IPS DF 19.7 (cell line): Measurements from ENCODE around the gene IL1B.
"Not testable (repeated sequence)": the region's sequence is repeated elsewhere in the genome, so short reads cannot be mapped to it uniquely, and the experiment has no call there.

Source experiments
- DNase-seq: peaks from one replicate; pipeline ENCODE4 v3.0.0-alpha.2; 2013; ENCODE audit warnings: low read depth, low spot score

IL1B gene

GRCh38 chr2:112850588-112850987 lies 14.0 kb upstream of the IL1B start:
- peak; percentile 40 for DNase-seq

- DNase-seq = no peak
These were observed 13.4 kb upstream of the IL1B start for GRCh38 chr2:112849956-112850355.

- DNase-seq = no peak
These were observed 12.3 kb upstream of the IL1B start for GRCh38 chr2:112848833-112849232.

GRCh38 chr2:112846031-112846430 lies 9.5 kb upstream of the IL1B start:
- DNase-seq = no peak

- no peak for DNase-seq
These were observed 7.3 kb upstream of the IL1B start for GRCh38 chr2:112843836-112844235.

GRCh38 chr2:112843288-112843687 lies 6.7 kb upstream of the IL1B start:
- DNase-seq = no peak

GRCh38 chr2:112841295-112842044 lies 4.9 kb upstream of the IL1B start:
- no peak for DNase-seq

GRCh38 chr2:112840068-112840445 lies 3.5 kb upstream of the IL1B start:
- no peak for DNase-seq

- DNase-seq = no peak
These were observed 3.0 kb upstream of the IL1B start for GRCh38 chr2:112839407-112840067.

- DNase-seq = no peak
These were observed 417 bp downstream of the IL1B start for GRCh38 chr2:112836163-112836560.

- no peak for DNase-seq
These were observed 930 bp downstream of the IL1B start for GRCh38 chr2:112835536-112836162.

- DNase-seq = no peak
These were observed 1.5 kb downstream of the IL1B start for GRCh38 chr2:112835061-112835501.

GRCh38 chr2:112834396-112835037 lies 2.1 kb downstream of the IL1B start:
- DNase-seq = no peak

GRCh38 chr2:112833976-112834375 lies 2.6 kb downstream of the IL1B start:
- no peak for DNase-seq

GRCh38 chr2:112833639-112833931 lies 3.0 kb downstream of the IL1B start:
- DNase-seq = not testable (repeated sequence)

GRCh38 chr2:112832841-112833638 lies 3.5 kb downstream of the IL1B start:
- no peak for DNase-seq

- no peak for DNase-seq
These were observed 4.4 kb downstream of the IL1B start for GRCh38 chr2:112831946-112832840.

- DNase-seq = no peak
These were observed 5.1 kb downstream of the IL1B start for GRCh38 chr2:112831513-112831845.

- no peak for DNase-seq
These were observed 5.7 kb downstream of the IL1B start for GRCh38 chr2:112830682-112831512.
